Stimulated activated CD8-positive, alpha-beta memory T cell treated with anti-CD3 and anti-CD28 coated beads, Interleukin-4, amount 100 ng/mL, for 4 hours (primary cell): ENCODE measurements around the gene MFAP1.
"Not testable (repeated sequence)": the region's sequence is repeated elsewhere in the genome, so short reads cannot be mapped to it uniquely, and the experiment has no call there.

Experiments used
- DNase-seq, 2 donors: peaks; one replicate each; pipeline ENCODE4 v3.0.0-alpha.2; 2020; ENCODE audit warnings: low read depth in 2 of 2, low spot score in 1 of 2

The MFAP1 gene

DNA sequence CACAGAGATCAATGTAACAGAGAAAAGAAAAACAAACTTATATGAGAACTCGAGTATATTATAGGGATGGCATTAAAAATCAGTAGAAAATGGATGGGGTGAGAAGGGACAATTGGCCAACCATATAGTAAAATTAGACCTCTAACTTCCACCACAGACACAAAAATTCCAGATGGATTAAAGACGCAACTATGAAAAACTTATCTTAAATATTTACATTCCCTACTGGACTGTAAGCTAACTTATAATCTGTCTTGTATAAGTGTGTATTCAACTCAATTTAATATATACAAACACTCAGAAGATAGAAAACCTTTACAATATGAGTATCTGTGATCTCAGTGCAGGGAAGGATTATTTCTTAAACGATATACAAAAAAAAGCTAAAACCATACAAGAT is 3.0 kb downstream of the MFAP1 start:
- DNase-seq = no peak

GRCh38 chr15:43815064-43815463 is 9.4 kb downstream of the MFAP1 start:
- not testable (repeated sequence) for DNase-seq

GRCh38 chr15:43808960-43809678 is 15.4 kb downstream of the MFAP1 start:
- DNase-seq = no peak

DNA sequence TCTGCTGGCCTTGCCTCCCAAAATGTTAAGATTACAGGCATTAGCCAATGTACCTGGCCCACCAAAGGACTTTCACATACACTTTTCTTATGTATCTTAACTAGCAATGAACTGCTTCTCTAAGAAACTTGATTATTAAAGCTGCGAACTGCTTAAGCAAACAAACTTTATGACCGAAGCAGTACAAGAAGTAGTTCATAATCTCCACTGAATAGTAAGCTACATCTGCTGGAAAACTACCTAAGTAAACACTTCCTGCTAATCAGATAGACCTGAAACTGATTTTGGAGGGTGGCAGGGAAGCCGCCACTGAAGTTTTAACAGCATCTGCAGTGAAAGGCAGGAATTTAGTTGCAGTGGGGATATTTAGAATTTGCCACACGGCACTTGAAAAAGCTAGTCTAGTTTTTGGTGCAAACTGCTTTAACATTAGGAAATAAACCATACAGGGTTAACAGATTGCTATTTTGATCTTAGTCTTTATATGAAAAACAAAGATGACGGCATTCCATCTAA is 16.0 kb downstream of the MFAP1 start:
- no peak for DNase-seq

GRCh38 chr15:43802676-43803075 is 21.8 kb downstream of the MFAP1 start:
- DNase-seq = not testable (repeated sequence)

GRCh38 chr15:43800286-43801141 is 24.0 kb downstream of the MFAP1 start, which contains the start of gene HYPK:
HYPK (plus strand) TSS chr15:43800599; CDS start chr15:43800623, 24 bp downstream.
- DNase-seq = peak; percentile 76 to 86

- DNase-seq = no peak
Measured at GRCh38 chr15:43799945-43800285, 24.6 kb downstream of the MFAP1 start, which contains the start of gene SERINC4. SERINC4 (minus strand) TSS chr15:43800220; CDS start chr15:43799986, 234 bp downstream.

DNA sequence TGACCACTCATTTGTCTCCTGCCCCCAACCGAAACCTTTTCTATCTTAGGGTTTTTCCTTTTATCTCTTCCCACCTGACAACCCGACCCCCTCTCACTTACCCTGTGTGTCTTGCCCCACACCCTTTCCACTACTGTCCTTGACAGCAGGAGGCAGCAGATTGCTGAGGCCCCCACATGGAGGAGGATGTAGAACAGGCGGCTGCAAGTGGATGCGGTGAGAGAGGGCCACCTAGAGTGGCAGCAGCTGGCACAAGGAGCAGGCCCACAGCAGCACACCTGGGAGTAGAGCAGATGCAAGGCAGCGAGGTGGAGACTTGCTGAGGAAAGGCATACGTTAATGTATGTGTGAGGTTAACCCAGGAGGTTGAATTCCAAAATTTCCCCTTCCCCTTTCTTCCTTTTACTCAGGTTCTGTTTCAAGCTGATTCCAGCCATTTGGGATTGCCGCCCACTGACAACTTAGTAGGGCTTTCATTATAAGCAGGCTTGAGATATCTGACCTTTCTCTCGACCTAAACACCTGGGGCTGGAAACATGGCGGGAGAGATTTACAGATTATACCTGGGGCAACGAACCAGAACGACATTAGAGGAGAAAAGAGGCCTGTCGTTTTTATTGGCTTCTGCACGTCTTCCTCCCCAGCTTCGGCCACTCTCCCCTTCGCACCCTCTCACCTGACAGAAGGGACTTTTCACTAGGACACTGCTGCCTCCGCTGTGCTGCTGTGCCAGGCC is 25.1 kb downstream of the MFAP1 start:
- no peak for DNase-seq

DNA sequence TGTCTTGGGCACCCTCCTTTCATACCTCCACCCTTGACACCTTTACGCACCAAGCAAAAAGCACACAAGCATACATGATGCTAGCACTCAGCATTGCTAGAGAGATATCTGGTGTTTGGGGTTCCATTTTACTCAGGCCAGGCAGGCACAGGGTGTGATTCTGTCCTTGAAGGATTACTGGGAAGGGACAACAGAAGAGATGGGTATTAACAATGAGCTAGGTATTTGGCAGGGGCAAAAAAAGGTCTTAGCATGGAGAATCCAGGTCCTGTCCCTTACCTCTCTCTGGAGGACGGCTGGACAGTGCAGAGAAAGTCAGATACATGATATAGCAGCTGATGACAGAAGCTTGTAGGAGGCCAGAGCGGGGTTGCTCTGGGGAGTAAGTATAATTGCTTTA is 27.9 kb downstream of the MFAP1 start:
- no peak for DNase-seq

- DNase-seq = no peak
Measured at GRCh38 chr15:43795997-43796396, 28.5 kb downstream of the MFAP1 start.

- no peak for DNase-seq
Measured at GRCh38 chr15:43795197-43795596, 29.3 kb downstream of the MFAP1 start.

- no peak for DNase-seq
Measured at GRCh38 chr15:43794269-43795037, 30.0 kb downstream of the MFAP1 start.

DNA sequence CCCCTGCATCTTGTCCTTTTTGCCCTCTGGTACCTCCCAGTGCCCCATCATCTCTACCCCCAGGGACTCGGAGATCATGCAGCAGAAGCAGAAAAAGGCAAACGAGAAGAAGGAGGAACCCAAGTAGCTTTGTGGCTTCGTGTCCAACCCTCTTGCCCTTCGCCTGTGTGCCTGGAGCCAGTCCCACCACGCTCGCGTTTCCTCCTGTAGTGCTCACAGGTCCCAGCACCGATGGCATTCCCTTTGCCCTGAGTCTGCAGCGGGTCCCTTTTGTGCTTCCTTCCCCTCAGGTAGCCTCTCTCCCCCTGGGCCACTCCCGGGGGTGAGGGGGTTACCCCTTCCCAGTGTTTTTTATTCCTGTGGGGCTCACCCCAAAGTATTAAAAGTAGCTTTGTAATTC is 30.8 kb downstream of the MFAP1 start:
- no peak for DNase-seq

- DNase-seq = no peak
Measured at GRCh38 chr15:43792761-43793476, 31.6 kb downstream of the MFAP1 start.

DNA sequence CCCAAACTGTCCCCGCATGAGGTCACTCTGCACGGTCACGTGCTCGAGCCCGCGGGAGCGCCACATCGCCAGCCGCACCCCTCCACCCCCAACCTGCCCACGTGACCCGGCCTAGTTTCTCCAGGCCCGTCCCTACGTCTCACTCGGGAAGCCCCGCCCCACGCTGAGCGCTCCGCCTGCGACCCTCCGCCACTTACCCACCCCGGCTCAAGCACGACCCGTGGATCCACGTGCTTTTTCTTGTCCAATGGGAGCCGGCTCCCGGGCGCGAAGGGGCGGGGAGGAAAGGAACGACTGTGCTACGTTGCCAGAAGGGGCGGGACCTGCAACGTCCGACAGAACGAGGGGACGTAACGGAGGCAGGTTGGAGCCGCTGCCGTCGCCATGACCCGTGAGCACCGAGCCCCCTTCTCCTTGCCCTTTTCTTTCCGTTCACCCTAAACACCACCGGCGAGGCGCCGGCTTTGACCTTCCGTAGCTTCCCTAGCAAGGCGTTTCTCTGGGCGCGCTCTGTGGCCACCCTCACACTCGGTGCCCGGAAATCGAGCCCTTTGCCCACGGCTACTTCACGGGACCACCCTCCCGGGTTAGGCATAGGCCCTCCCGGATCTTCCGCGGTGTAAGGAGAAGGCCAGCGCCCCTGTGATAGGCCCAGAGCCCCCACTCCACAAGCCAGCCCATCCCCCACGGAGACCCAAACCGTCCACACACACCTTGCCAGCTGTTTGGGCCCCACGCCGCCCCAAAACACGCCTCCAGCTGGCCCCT is 32.3 kb downstream of the MFAP1 start, which contains the start of gene SERF2:
Gene SERF2, plus strand, starts transcription at position 328 of the 768 bp plus-strand sequence. Its CDS starts 57 bp downstream, at position 385.
- DNase-seq = peak; percentile 99 to 100

GRCh38 chr15:43789409-43789808 is 35.1 kb downstream of the MFAP1 start:
- DNase-seq = no peak

DNA sequence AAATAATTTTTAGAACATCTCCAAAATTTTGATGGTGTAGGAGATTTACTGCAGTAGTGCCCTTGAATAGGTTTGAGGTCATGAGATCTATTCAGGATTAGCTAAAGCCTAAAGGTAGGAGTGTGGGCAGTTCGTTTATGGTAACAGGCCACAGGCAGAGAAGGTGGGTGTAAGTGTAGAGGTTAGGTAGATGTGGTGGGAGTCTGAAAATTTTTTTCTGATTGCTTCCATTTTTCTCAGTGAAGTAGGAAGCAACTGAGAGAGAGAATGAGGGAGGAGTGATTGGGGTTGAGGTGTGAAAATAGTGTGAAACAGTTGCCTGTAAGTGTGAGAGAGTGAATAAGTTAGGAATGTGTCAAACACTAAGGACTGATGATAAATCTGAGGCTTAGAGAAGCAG is 45.5 kb downstream of the MFAP1 start:
- DNase-seq = no peak

DNA sequence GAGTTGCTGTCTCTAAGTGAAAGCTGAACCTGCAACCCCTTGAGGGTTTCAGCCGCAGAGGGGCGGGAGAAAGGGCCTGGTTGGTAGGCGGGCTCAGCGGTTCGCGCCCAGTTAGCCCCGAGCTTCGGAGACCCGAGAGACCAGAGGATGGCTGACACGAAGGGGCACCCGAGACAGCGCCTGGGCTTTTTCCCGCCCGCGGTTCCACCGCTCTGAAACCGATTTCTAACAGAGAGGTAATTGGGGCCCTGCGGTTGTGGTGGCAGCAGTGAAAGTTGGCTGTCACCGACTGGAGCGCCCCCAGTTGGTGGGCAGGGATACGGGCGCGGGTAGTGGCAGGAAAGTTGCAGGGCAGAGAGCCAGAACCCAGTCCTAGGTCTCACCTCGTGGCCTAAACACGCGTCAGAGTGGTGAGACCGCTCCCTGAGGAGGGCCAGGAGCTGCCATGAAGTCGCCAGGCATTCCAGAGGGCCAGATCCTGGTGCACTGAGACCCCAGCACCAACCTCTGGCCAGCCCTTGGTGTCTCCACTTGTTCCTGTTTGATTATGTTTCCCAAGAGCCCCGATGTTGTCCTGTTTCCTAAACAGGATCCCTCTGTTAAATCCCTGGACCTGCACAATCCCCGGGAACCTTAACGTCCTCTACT is 47.1 kb downstream of the MFAP1 start:
- peak; percentile 68 to 69 for DNase-seq
